ENCODE measurements around the gene KLF11. TPM values are rescaled to one million over a fixed set of nuclear protein-coding genes. Genes with fewer than 3 reads are reported as not detected.

The KLF11 gene
- total and polyA plus RNA-seq, 9 of the 15 experiments (the other 6 are each of a cell fraction or from before 2014, with no cell fraction given): 2.1 to 13.4 (median 6.5) TPM

DNA sequence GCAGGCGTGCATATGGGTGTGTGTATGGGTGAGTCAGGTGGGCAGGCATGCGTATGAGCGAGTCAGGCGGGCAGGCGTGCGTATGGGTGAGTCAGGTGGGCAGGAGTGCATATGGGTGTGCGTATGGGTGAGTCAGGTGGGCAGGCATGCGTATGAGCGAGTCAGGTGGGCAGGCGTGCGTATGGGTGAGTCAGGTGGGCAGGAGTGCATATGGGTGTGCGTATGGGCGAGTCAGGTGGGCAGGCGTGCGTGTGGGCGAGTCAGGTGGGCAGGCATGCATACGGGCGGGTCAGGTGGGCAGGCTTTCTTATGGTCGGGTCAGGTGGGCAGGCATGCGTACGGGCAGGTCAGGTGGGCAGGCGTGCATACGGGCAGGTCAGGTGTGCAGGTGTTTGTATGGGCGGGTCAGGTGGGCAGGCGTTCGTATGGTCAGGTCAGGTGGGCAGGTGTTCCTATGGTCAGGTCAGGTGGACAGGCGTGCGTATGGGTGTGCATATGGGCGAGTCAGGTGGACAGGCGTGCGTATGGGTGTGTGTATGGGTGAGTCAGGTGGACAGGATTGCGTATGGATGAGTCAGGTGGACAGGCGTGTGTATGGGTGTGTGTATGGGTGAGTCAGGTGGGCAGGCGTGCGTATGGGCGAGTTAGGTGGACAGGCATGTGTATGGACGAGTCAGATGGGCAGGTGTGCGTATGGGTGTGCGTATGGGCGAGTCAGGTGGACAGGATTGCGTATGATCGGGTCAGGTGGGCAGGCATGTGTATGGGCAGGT, 28.7 kb upstream of the KLF11 start:
- no peaks in the 10 kb centered on the region; the same call in 1 of the 2 replicates for H3K9me3 ChIP-seq (replicated peaks; ENCODE audit: control insufficient read depth, insufficient read depth, low read depth, low read length)
- H3K9me1 ChIP-seq (ENCODE audit: control insufficient read depth, insufficient read depth, low read length): no peaks in the 10 kb centered on the region
- BruUV-seq (replicated peaks): no TSS peak
- no peaks in the 10 kb centered on the region for H4K20me1 ChIP-seq (replicated peaks; ENCODE audit: control insufficient read depth, insufficient read depth, low read length)
- H3K4me3 ChIP-seq: no peak overlapping the region
- in situ Hi-C loops (cut with MboI) (no loop called here), intact Hi-C loops (cut with micrococcal nuclease) (no loop called here)
- H3K4me2 ChIP-seq (ENCODE audit: insufficient read depth, low read length): no peak overlapping the region
- no peak for FAIRE-seq
- WGBS (ENCODE audit: insufficient coverage, low coverage, missing lambda C conversion rate): 79% methylated on average over 34 of the region's 42 CpGs
- H3K4me1 ChIP-seq (replicated peaks in 1 of 2; ENCODE audit: control insufficient read depth in 2 of 2, insufficient read depth in 2 of 2, low read length in 2 of 2): peaks cover 3 to 31% of the 10 kb centered on the region in 2 experiments; a peak in 4 of 5 replicates
- ChIA-PET POLR2A (no interaction called here), CTCF (ENCODE audit: low intra/inter-chr PET ratio) (no interaction called here)
- H3K27me3 ChIP-seq (ENCODE audit: control insufficient read depth in 2 of 2, insufficient read depth in 2 of 2, low read length in 2 of 2): peaks cover 0 to 4% of the 10 kb centered on the region in 2 experiments; a peak in 1 of 5 replicates
- no peak overlapping the region for H3K27ac ChIP-seq (ENCODE audit: extremely low read depth, low read depth, low read length)
- ATAC-seq: no peak
- H2AFZ ChIP-seq (ENCODE audit: low read depth, low read length): no peak overlapping the region
- DNase-seq (ENCODE audit: extremely low read depth in 1 of 4, low spot score in 3 of 4): no peak
- H3K36me3 ChIP-seq (ENCODE audit: control insufficient read depth, insufficient read depth, low read length): no peaks in the 10 kb centered on the region
- H3K79me2 ChIP-seq (ENCODE audit: control insufficient read depth, insufficient read depth, low read length): no peaks in the 10 kb centered on the region
- no peak overlapping the region for H3K9ac ChIP-seq (ENCODE audit: insufficient read depth in 1 of 2, low read depth in 2 of 2, low read length in 2 of 2)
- TF ChIP-seq AFF1 (IDR thresholded peaks at IDR 0.05; ENCODE audit: low read depth in 1 of 2, partially characterized antibody in 2 of 2) (no peak), SAFB2 (IDR thresholded peaks at IDR 0.05; ENCODE audit: borderline replicate concordance, low read depth, low read length, severe bottlenecking) (no peak), ZKSCAN8 (CRISPR knock-in tag; IDR thresholded peaks at IDR 0.05) (no peak), ZNF197 (CRISPR knock-in tag; IDR thresholded peaks at IDR 0.05; ENCODE audit: low read depth) (no peak), U2AF1 (optimal IDR thresholded peaks at IDR 0.05; ENCODE audit: low read depth, low read length) (no peak), HOMEZ (CRISPR knock-in tag; IDR thresholded peaks at IDR 0.05) (no peak), ZNF146 (CRISPR knock-in tag; IDR thresholded peaks at IDR 0.05; ENCODE audit: unreplicated experiment) (no peak), FOS (IDR thresholded peaks at IDR 0.05; ENCODE audit: extremely low read depth, insufficient read length) (no peak), ZNF134 (CRISPR knock-in tag; conservative IDR thresholded peaks at IDR 0.05) (no peak)
- TF ChIP-seq, protein P1, sequence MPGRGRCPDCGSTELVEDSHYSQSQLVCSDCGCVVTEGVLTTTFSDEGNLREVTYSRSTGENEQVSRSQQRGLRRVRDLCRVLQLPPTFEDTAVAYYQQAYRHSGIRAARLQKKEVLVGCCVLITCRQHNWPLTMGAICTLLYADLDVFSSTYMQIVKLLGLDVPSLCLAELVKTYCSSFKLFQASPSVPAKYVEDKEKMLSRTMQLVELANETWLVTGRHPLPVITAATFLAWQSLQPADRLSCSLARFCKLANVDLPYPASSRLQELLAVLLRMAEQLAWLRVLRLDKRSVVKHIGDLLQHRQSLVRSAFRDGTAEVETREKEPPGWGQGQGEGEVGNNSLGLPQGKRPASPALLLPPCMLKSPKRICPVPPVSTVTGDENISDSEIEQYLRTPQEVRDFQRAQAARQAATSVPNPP (IDR thresholded peaks at IDR 0.05; ENCODE audit: borderline replicate concordance, insufficient read depth, insufficient read length): no peak
- TF ChIP-seq, protein P2, sequence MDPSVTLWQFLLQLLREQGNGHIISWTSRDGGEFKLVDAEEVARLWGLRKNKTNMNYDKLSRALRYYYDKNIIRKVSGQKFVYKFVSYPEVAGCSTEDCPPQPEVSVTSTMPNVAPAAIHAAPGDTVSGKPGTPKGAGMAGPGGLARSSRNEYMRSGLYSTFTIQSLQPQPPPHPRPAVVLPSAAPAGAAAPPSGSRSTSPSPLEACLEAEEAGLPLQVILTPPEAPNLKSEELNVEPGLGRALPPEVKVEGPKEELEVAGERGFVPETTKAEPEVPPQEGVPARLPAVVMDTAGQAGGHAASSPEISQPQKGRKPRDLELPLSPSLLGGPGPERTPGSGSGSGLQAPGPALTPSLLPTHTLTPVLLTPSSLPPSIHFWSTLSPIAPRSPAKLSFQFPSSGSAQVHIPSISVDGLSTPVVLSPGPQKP (CRISPR knock-in tag; IDR thresholded peaks at IDR 0.05): no peak
